GM21367 (cell line): ENCODE data around the gene ZNF496.

ENCODE experiments used
- ATAC-seq: cut with Tn5 transposase; IDR thresholded peaks from one replicate; pipeline ENCODE4 v1.9.1; 2021; ENCODE audit not compliant: unreplicated experiment

The ZNF496 gene

DNA sequence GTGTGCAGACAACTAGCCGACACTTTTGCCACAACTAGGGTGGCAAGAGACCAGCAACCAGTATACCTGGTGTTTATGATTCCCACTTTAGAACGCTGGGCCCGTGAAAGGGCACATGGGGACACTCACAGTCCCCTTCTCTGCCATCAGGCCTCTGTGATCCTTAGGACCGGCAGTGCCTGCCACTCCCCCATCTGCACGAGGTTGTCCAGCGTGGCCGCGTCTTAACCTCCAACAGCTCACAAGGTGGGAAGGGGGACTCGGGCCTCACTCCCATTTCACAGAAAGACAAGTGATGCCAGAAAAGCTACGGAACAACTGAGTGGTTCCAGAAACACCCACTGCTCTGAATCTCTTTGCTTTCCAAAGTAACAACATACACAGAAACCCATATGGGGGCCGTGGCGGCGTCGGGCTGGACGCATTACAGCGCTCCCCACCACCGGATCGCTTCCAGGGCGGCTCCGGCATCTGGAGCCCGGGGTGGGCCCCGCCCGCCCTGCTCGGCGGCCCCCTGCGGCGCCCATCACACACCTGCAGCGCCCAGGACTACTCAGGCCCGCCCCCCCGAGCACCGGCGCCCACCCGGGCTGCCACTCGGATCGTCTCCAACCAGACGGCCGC, 1.0 kb downstream of the ZNF496 start:
- peak; percentile 16 for ATAC-seq

DNA sequence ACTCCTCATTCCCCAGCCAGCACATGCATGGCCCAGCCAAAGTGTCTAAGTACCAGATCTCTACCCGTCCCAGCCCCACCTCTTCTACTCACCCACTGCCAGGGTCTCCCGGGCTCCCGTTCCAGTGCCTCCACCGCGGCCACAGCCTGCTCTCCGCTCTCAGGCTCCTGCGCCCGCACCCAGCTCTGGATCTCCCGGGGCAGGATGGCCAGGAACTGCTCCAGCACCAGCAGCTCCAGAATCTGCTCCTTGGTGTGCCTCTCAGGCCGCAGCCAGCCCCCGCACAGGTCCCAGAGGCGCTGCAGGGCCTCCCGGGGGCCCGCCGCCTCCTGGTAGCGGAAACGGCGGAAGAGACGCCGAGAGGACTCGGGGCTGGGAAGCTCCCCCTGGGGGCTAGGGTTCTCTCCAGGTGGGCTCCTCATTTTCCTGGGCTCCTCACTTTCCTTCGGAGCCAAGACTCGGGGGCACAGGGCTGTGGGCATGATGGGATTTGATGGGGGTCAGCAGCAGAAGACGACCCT, 2.5 kb downstream of the ZNF496 start:
- ATAC-seq = no peak

DNA sequence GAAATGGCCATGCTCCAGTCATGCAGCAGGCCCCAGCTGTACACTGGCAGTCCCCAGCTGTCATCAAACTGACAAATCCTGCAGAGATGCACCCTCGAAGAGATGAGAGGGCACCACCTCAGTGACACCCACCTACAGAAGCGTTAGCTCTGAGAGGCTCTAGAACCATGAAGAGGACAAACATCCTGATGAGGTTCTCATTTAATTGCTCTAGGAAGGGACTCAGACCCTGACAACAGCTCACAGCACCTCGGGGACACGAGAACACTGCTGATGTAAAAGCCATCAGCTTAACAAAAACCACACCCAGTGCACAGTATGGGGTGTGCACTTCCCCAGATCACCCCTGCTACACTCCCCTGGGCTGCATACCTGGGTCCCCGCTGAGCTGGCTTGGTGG, 3.4 kb downstream of the ZNF496 start:
- ATAC-seq = no peak

DNA sequence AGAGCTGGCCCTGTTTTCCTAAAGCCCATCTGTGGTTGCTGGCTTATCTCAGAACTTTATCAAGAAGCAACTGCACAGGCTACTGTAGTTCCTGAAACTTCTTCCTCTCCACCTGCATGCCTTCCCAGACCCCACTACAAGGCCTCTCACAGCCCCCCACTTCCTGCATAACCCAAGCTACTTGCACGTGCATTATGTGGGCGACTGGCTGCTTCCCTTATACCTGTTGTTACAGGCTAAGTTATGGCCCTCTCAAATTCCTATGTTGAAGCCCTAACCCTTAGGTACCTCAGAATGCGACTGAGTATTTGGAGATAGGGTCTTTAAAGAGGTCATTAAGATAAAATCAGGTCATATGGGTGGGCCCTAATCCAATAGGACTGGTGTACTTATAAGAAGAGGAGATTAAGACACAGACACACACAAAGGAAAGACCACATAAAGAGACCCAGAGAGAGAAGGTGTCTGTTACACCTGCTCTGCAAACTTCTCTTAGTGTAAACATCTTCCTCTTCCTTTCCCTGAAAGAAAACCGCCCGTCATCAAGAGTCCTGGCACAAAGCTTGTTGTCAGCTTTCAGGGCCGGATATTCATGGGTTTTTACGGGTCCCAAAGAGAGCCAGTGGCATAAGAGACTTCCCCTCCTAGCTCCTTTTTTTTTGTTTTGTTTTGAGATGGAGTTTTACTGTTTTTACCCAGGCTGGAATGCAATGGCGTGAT, 5.1 kb downstream of the ZNF496 start:
- no peak for ATAC-seq

DNA sequence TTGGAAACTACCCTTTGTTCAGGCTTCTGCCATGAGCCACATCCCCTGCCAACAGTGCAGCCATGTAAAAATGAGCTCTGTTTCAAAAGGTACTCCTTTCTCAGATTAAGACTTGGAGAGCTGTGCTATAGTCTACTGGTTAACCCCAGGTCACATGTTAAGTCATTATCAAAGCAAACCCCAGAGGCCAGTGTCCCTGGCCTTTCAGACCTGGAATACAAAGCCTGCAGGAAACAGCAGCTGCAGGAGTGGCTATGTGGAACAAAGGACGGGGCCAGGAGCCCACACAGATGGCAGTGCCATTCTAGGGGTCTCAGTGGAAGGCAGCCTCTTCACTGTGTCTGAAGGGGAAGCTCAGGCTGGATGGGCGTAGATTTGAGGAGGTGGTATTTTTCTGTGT, 6.7 kb downstream of the ZNF496 start:
- ATAC-seq = no peak

DNA sequence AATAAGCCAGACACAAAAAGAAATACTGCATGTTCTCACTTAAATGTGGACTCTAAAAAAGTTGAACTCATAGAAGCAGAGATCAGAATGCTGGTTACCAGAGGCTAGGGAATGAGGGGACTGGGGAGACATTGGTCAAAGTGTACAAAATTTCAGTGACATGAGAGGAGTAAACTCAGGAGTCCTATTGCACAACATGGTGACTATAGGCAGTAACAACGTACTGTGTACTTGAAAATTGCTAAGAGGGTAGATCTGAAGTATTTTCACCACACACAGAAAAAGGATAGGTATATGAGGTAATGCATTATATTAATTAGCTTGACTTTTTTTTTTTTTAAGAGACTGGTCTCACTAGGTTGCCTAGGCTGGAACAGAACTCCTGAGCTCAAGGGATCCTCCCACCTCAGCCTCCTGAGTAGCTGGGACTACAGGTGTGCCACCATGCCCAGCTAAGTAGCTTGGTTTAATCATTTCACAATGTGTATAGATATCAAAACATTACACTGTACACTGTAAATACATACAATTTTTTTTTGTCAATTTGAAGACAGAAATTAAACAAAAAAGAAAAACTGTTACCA, 7.4 kb downstream of the ZNF496 start:
- no peak for ATAC-seq

DNA sequence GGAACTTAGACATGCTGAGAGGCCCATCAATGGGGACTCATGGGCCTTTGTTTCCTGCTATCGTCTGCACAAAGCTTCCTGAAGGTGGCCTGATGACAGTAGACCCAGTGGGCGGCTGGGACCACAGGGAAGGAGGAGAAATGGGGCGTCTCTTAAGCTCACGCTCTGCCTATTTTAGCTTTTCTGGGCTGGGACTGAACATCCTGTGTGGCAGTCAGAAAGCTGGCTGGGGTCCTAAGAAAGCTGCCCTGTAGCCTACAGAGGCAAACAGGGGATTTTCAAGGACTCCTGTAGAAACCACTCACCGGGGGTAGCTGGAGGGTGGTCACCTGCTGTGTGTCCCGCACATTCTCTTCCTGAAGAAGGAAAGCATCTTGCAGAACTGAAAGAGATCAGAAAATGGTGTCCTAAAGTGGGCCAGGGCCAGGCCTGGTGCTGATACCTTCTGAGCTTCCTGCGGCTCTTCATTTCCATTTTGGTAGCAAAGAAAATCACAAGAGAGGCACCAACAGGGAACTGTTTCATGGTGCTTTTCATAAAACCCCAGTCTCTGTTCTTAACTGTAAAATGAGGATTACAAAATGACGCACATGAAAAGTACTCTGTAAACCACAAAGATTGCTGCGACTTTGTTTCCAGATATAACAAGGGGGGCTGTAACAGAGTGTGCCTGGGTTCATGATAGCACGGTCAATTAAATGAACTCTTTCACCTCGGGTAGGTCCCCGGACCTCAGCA, 8.6 kb downstream of the ZNF496 start:
- peak; percentile 60 for ATAC-seq

DNA sequence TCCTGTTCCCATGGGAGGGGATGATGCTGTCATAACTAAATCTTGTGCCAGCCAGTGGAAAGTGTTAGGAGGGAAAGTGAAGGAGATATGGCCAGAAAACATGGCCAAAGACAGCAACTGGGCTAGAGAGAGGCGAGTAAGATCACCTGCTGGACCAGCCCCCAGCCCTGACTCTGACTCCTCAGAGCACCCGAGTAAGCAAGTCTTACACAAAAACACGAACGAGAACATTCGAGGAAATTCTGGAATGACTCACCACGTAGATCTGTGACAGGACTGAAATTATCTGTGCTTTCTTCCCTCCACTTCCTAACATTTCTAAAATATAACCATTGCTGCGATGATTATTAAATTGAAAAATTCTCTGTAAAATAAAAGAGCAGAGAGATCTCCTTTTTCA, 9.2 kb downstream of the ZNF496 start:
- ATAC-seq = no peak

DNA sequence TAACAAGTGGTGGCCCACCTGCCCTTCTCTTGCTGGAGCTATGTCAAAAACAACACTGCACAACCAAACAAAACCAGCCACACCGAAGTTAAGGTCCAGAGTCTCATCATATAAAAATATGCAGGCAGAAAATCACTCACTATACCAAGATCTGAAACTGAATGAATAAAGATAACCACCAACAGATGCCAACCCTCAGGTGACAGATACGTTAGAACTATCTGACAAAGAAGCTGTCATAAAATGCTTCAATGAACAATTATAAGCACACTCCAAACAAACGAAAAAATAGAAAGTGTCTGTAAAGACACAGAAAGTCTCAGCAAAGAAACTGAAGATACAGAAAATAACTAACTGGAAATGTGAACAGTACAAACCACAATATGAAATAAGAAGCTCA, 14.0 kb downstream of the ZNF496 start:
- ATAC-seq = no peak

DNA sequence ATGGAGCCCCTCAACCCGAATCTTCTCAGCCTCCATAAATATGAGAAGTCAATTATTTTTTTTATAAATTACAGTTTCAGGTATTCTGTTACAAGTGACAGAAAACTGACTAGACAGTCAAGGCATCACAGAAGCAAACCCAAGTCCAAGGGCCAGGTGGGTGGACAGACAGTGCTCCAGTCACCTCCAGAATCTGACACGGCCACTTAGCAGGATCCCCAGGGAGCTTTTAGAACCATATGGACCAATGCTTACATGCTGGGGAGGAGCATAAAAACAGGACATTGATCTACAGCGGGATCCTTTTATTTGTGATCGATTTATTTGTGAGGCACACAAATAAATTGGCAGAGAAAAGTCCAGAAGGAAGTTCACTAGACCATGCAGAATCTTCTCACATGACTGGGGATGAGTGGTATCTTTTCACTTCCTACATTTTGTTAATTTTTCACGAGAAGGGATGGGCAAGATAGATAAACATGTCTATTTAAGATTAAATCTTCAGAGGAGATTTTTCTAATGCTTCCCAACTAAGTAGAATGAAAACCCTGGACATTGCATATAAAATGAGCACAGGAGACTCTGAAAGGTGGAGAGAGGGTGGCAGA, 15.0 kb downstream of the ZNF496 start:
- no peak for ATAC-seq

DNA sequence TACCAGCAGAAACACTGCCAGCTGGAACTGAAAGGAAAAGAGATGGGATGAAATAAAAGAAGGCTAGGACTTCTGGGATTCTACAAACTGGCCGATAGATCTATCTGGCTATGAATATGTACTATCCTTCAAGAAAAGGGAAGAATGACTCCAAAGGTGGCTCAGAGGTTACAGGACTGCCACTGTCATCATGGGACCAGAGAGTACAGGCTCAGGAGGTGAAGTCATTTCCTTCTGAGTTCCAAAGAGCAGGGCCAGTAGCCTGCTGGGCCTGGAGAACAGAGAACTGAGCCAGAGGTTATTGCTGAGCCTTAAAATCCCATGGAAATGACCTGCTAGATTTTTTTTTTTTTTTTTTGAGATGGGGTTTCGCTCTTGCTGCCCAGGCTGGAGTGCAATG, 27.6 kb downstream of the ZNF496 start:
- no peak for ATAC-seq

DNA sequence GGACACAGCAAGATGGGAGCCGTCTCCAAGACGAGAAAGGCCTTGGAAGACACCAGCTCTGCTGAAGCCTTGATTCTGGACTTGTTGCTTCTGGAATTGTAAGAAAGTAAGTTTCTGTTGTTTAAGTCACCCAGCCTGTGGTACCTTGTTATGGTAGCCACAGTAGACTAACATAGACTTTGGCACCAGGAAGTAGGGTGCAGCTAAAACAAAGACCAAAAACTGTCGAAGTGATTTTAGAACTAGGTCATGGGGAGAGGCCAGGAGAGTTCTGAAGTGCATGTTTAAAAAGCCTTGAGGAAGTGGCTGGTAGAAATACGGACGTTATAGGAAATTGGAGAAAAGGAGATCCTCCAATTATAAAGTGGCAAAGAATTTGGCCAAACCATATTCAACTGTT, 28.5 kb downstream of the ZNF496 start:
- ATAC-seq = no peak

DNA sequence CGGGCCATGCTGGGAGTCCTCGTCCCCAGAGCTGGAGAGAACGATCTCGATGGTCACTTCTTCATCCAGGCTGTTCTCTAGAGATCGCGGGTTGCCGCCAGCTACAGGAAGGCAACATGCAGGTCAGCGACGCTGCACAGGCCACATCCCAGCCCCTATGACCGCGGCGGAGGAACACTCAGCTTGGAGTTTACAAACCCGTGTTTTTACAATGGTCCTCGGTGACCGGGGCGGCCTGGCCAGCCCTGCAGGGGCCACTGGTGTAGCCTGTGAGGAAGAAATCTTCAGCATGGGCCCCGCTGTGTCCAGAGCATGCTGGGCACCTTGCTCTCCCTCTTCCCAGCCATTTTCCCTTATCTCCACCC, 30.5 kb downstream of the ZNF496 start:
- ATAC-seq = no peak

DNA sequence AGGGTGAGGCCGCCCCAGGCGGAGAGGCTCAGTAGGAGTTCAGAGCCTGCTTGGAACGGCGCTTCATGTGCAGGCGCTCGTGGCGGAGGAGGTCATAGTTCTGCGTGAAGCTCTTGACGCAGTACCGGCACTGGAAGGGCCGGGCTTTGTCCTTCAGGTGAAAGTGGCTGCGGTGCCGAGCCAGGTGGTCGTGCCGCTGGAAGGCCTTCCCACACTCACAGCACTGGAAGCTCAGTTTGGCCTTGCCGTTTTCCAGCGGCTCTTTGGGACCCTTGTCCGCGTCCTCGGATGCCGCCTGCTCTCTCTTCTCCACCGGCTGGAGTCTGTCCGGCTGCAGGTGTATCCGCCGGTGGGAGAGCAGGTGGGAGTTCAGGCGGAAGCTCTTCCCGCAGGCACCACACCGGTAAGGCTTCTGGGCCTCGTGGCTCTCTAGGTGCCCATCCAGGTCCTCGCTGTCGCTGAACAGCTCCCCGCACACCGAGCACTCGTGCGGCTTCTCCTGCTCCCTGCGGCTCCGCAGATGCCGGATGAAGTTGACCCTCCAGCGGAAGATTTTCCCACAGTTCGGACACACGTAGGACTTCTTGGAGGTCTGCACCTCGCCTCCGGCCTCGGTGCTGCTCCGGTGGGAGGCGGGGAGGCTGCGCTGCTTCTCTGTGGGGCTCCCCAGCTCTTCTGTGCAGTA, 31.0 kb downstream of the ZNF496 start:
- no peak for ATAC-seq

DNA sequence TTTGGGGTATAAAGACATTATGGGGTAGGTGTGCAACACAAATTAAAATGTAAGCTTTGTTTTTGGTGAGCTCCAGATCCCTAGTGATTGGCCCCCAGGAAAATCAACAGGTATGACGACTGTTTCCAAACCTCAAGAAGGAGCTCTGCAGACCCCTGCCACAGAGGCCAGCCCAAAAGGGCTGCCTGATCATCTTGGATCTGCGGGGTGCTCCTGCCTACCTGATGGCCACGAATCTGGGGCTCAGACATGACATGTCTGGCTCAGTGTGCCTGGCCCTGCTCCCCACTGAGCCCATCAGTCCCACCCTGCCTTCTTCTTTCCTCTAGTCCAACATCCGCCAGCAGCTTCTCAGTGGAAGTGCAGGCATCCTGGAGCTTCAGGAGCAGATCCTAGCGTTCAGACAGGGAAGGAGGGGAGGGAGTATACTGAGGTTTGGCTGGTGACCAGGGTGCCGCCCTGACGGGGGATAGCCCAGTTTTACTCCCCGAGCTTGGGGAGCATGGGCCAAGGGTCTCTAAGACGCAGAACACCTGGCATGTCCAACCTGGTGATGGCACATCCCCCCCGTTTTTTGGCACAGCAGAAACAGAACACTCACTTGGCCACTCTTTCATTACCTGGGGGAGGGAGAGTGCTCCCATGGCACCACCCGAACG, 31.8 kb downstream of the ZNF496 start:
- ATAC-seq = no peak

DNA sequence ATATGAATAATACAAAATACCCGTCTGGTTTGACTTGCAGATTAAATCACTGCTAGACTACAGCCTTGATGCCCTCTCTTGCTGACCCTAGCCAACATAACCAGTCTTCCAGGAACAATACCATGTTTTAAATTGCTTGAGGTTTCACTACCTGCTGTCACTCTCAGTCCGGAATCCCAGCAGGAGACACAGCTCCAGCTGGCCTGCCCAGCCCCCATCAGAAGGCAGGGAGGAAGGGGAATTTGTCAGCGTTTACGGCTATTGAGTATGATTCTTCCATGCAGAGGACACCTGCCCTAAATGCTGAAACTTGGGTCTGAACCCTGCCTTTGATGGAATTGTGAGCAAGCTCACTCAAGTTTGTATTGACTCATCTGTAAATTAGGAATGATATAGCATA, 33.0 kb downstream of the ZNF496 start:
- ATAC-seq = no peak

DNA sequence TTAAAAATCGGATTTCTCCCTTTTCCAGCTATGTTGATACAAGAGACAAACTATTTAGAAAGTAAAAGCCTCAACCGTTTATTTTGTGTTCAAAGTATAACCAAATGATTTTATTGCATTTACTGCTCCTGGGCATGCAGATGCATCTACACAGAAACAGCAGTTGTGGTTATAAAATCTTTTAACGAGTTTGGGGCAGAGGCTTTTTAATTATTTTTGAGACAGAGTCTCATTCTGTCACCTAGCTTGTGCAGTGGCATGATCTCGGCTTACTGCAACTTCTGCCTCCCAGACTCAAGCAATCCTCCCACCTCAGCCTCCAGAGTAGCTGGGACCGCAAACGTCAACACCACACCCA, 33.6 kb downstream of the ZNF496 start:
- ATAC-seq = no peak

DNA sequence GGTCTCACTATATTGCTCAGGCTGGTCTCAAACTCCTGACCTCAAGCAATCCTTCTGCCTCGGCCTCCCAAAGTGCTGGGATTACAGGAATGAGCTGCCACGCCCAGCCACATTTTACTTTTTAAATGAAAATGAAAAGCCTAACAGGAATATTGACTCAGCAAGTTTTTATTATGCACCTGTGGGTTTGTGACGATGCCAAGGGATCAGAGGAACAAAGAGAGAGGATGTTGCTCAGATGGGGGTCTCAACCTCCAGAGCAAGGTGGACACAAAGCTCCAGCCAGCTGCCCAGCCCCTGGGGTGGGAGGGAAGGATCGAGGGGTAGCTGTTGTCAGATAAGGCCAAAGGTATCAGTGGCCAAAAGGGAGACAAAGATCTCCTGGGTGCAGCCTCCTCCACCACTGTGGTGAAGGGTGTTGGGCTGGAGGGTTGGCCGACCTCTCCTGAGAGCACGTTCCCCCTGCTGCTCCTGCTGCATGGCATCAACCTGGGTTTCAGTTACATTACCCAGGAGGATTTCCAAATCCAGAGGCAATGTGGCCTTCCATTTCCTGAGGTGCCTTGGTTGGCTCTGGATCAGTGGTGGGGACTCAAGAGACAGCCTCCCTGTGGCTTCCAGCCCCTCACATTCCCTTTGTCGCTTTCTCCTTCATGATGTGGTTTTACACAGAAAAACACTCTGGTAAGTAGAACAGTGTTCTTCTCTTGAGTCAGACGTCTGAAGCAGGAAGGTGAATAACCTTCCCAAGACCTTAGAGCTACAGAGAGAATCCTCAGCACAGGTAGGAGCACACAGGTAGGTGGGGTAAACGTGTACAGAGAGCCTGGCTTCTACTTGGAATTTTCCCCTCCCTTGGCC, 34.2 kb downstream of the ZNF496 start:
- no peak for ATAC-seq

DNA sequence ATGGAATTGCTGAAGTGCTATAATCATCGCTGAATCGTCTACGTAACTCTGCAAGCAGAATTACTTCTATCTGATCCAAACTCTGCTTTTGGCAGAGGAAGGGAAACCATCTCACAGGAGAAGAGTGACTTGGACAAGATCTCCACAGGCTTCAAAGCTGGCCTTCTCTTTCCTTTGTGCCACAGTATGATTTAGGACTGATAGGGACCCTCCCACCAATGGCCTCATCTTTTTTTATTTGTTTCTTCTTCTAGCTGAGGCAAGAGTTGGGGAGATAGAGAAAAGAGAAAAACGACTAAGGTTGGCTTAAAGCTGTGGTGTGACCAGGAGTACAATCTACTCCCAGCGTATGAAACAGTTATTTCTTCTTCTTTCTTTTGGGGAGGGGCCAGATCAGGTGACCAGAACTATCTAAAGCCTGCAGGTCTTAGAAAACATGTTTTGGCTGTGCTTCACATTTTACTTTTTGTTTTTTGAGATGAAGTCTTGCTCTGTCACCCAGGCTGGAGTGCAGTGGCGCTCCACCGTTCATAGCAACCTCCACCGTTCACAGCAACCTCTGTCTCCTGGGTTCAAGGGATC, 35.0 kb downstream of the ZNF496 start:
- no peak for ATAC-seq
